Activated naive CD4-positive, alpha-beta T cell treated with anti-CD3 and anti-CD28 coated beads for 36 hours (primary cell): ENCODE data around the gene MILR1. TPM values are rescaled to one million over a fixed set of nuclear protein-coding genes. Genes with fewer than 3 reads are reported as not detected.
"Not testable (repeated sequence)": the region's sequence is repeated elsewhere in the genome, so short reads cannot be mapped to it uniquely, and the experiment has no call there.

Source experiments
- CTCF ChIA-PET: fragments of 350-600 bp; sonication (Branson Sonifier 250); formaldehyde crosslinking; loops from one replicate; lab custom pipeline; 2021; ENCODE audit warnings: antibody characterized with exemption; lab: Charles Lee
- DNase-seq: peaks from one replicate; pipeline ENCODE4 v3.0.0-alpha.2; 2020
- H3K27ac Mint-ChIP-seq: one replicate; pipeline ENCODE4 v1.8.0; 2021; ENCODE audit warnings: mild to moderate bottlenecking, mixed read lengths
- H3K27me3 Mint-ChIP-seq: one replicate; pipeline ENCODE4 v1.8.0; 2021; ENCODE audit warnings: low read depth, mixed read lengths
- H3K36me3 Mint-ChIP-seq: one replicate; pipeline ENCODE4 v1.8.0; 2021; ENCODE audit warnings: low read depth, mixed read lengths
- H3K4me1 Mint-ChIP-seq: one replicate; pipeline ENCODE4 v1.8.0; 2021; ENCODE audit warnings: low read depth, mixed read lengths
- H3K4me3 Mint-ChIP-seq: one replicate; pipeline ENCODE4 v1.8.0; 2021; ENCODE audit warnings: mild to moderate bottlenecking, moderate library complexity, mixed read lengths
- H3K9me3 Mint-ChIP-seq: one replicate; pipeline ENCODE4 v1.8.0; 2021; ENCODE audit warnings: mixed read lengths
- intact Hi-C: fragments of 100-400 bp; cut with micrococcal nuclease; formaldehyde crosslinking; loops from one replicate; pipeline ENCODE4 v1.15.1; 2023
- total RNA-seq, 2 experiments: library from RNA; stranded (reverse); gene quantifications; one replicate each; pipeline ENCODE4 v1.2.3, GENCODE V29; 2021

The MILR1 gene
- total RNA-seq, 2 experiments from 2014 or later, result 0.31 to 0.42 TPM

GRCh38 chr17:64459284-64459747 is 10.4 kb downstream of the MILR1 start:
- Mint-ChIP-seq H3K4me1 (peaks cover 14% of the 10 kb centered on the region), H3K4me3 (no peak overlapping the region), H3K9me3 (no peaks in the 10 kb centered on the region), H3K27me3 (no peaks in the 10 kb centered on the region), H3K27ac (no peak overlapping the region), H3K36me3 (no peaks in the 10 kb centered on the region)
- CTCF ChIA-PET, result no interaction called here
- no peak for DNase-seq
- intact Hi-C loops, result no loop called here

- H3K4me1 Mint-ChIP-seq, result peaks cover 13% of the 10 kb centered on the region
- CTCF ChIA-PET, H3K9me3 Mint-ChIP-seq, DNase-seq, intact Hi-C loops, H3K27me3 Mint-ChIP-seq, H3K4me3 Mint-ChIP-seq, H3K36me3 Mint-ChIP-seq, H3K27ac Mint-ChIP-seq: not testable (repeated sequence)
Observed at GRCh38 chr17:64459818-64460217, 10.9 kb downstream of the MILR1 start.

- CTCF ChIA-PET, result interaction anchor here (0.6 kb wide), 1 partner anchor 9 kb away, joined by 3 read pairs; no protein-coding TSS in a partner anchor
- Mint-ChIP-seq H3K27me3 (no peaks in the 10 kb centered on the region), H3K4me1 (peaks cover 9% of the 10 kb centered on the region), H3K9me3 (no peaks in the 10 kb centered on the region), H3K27ac (no peak overlapping the region), H3K36me3 (no peaks in the 10 kb centered on the region), H3K4me3 (no peak overlapping the region)
- intact Hi-C loops, result no loop called here
- no peak for DNase-seq
Observed at GRCh38 chr17:64460955-64461354, 12.0 kb downstream of the MILR1 start.

DNA sequence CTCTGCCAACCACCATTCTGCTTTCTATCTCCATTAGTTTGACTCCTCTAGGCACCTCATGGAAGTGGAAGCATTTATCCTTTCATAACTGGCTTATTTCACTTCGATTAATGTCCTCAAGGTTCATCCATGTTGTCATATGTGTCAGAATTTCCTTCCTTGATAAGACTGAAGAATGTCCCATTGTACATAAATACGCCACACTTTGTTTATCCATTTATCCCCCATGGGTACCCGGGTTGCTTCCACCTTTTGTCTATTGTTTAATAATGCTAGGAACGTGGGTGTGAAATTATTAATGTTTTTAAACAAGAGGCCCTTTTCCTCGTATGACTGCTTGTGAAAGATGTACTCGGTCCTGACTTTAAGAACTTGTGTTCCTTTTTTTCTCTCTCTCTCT is 12.9 kb downstream of the MILR1 start:
- intact Hi-C loops, result no loop called here
- no peak for DNase-seq
- H3K27me3 Mint-ChIP-seq, result no peaks in the 10 kb centered on the region
- no peak overlapping the region for H3K4me3 Mint-ChIP-seq
- CTCF ChIA-PET, result interaction anchor here (0.6 kb wide), 1 partner anchor 9 kb away, joined by 3 read pairs; no protein-coding TSS in a partner anchor
- peaks cover 4% of the 10 kb centered on the region for H3K4me1 Mint-ChIP-seq
- H3K36me3 Mint-ChIP-seq, result no peaks in the 10 kb centered on the region
- H3K9me3 Mint-ChIP-seq, result no peaks in the 10 kb centered on the region
- H3K27ac Mint-ChIP-seq, result no peak overlapping the region

DNA sequence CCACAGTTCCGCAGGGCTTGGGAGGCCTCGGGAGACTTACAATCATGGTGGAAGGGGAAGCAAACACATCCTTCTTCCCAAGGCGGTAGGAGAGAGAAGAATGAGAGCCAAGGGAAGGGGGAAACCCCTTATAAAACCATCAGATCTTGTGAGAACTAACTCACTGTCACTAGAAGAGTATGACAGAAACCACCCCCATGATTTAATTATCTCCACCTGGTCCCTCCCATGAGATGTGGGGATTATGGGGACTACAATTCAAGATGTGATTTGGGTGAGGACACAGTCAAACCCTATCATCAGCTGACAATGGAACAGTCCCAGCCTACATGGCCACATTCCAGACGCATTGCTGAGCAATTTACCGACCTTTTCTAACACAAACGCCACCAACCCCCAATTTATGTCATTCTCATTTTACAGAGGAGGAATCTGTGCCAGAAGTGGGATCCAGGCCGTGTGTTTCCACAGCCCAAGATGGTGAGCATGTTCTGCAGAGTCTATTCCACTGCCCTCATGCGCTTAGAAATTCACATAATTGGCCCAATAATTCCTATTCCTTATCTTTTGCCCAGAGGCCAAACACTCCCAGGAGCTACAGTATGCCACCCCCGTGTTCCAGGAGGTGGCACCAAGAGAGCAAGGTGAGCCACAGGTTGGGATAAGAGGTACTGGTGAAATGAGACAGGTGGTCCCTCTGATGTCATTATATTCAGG is 17.3 kb downstream of the MILR1 start:
- H3K4me3 Mint-ChIP-seq, result no peak overlapping the region
- no peak for DNase-seq
- H3K4me1 Mint-ChIP-seq, result no peaks in the 10 kb centered on the region
- intact Hi-C loops, result no loop called here
- no peak overlapping the region for H3K27ac Mint-ChIP-seq
- no peaks in the 10 kb centered on the region for H3K27me3 Mint-ChIP-seq
- CTCF ChIA-PET, result interaction anchor here (1.1 kb wide), 1 partner anchor 27 kb away, joined by 4 read pairs; no protein-coding TSS in a partner anchor
- H3K36me3 Mint-ChIP-seq, result no peaks in the 10 kb centered on the region
- H3K9me3 Mint-ChIP-seq, result no peaks in the 10 kb centered on the region

DNA sequence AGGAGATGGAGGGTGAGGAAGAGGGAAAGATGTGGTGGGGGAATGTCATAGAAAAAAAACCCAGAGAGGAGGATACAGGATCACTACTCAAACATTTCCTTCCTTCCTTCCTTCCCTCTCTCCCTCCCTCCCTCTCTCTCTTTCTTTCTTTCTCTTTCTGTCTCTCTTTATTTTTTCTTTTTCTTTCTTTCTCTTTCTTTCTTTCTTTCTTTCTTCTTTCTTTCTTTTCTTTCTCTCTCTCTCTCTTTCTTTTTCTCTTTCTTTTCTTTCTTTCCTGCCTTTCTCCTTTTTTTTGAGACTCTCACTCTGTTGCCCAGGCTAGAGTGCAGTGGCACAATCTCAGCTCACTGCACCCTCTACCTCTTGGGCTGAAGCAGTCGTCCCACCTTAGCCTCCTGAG is 17.9 kb downstream of the MILR1 start:
- intact Hi-C loops, H3K27ac Mint-ChIP-seq, H3K9me3 Mint-ChIP-seq, H3K4me3 Mint-ChIP-seq, DNase-seq, H3K27me3 Mint-ChIP-seq, H3K4me1 Mint-ChIP-seq, H3K36me3 Mint-ChIP-seq: not testable (repeated sequence)
- CTCF ChIA-PET, result interaction anchor here (0.7 to 1.1 kb wide), 3 partner anchors 14 to 83 kb away, joined by 4 to 7 read pairs (median 4); no protein-coding TSS in a partner anchor

DNA sequence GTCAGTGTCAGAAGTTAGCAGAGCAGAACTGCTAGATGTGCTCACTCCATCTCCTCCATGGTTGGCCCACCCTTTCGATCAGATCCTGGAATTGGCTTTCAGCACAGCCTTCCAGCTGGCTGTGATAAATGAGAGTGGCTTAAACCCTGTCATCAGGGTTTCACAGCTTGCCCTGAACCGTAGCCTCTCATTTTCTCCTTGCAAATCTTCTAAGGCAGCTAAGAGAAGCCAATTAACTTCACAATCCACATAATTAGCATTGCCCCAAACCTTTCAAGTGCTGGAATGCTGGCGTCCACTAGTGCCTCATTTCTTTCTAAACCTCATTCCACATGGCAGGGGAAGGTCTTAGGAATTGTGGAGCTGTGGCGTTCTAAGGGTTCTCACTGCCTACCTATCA is 21.7 kb downstream of the MILR1 start:
- intact Hi-C loops, result no loop called here
- CTCF ChIA-PET, result interaction anchor here (0.6 kb wide), 1 partner anchor 172 kb away, joined by 3 read pairs; no protein-coding TSS in a partner anchor
- Mint-ChIP-seq H3K27ac (no peak overlapping the region), H3K4me3 (no peak overlapping the region), H3K9me3 (no peaks in the 10 kb centered on the region), H3K27me3 (no peaks in the 10 kb centered on the region), H3K4me1 (no peaks in the 10 kb centered on the region), H3K36me3 (no peaks in the 10 kb centered on the region)
- DNase-seq, result no peak

- H3K27ac Mint-ChIP-seq, result no peak overlapping the region
- no peak overlapping the region for H3K4me3 Mint-ChIP-seq
- no peaks in the 10 kb centered on the region for H3K36me3 Mint-ChIP-seq
- H3K27me3 Mint-ChIP-seq, result no peaks in the 10 kb centered on the region
- no peaks in the 10 kb centered on the region for H3K9me3 Mint-ChIP-seq
- CTCF ChIA-PET, result interaction anchor here (0.6 kb wide), 1 partner anchor 173 kb away, joined by 3 read pairs; no protein-coding TSS in a partner anchor
- intact Hi-C loops, result no loop called here
- DNase-seq, result no peak
- H3K4me1 Mint-ChIP-seq, result no peaks in the 10 kb centered on the region
Observed at GRCh38 chr17:64471440-64471839, 22.5 kb downstream of the MILR1 start.

GRCh38 chr17:64472564-64472963 is 23.6 kb downstream of the MILR1 start:
- CTCF ChIA-PET, result interaction anchor here (1.0 kb wide), 1 partner anchor 177 kb away, joined by 3 read pairs; no protein-coding TSS in a partner anchor
- H3K4me3 Mint-ChIP-seq, result no peak overlapping the region
- H3K9me3 Mint-ChIP-seq, result no peaks in the 10 kb centered on the region

DNA sequence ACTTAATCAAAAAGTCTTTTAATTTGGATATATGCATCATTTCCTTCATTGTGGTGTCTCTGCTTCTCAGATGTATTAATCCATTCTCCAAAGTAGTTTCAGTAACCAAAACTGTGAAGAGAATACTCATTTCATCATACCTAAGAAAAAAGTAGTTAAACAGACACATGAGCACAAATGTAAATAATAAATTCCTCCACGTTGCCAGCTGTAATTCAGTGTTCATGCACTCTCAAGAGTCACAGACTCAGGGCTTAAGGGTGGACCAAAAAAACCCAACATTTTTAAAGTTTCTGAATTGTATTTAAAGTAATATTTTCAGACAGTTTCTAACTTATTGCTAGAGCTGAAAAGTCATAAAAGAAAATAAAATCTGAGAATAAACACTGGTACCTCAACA is 28.9 kb downstream of the MILR1 start:
- Mint-ChIP-seq H3K4me1 (no peaks in the 10 kb centered on the region), H3K27ac (no peak overlapping the region), H3K4me3 (no peak overlapping the region), H3K36me3 (no peaks in the 10 kb centered on the region), H3K27me3 (no peaks in the 10 kb centered on the region), H3K9me3 (no peaks in the 10 kb centered on the region)
- DNase-seq, result no peak
- intact Hi-C loops, result no loop called here
- CTCF ChIA-PET, result interaction anchor here (0.5 to 2.9 kb wide), 4 partner anchors 29 to 61 kb away, joined by 3 to 13 read pairs (median 3); partner anchors contain the start of gene CEP95

More at GRCh38 chr17:64472564-64472963, 23.6 kb downstream of the MILR1 start:
- no peaks in the 10 kb centered on the region for H3K4me1 Mint-ChIP-seq
- no peak for DNase-seq
- no peaks in the 10 kb centered on the region for H3K36me3 Mint-ChIP-seq
- intact Hi-C loops, result no loop called here
- no peak overlapping the region for H3K27ac Mint-ChIP-seq
- H3K27me3 Mint-ChIP-seq, result no peaks in the 10 kb centered on the region

DNA sequence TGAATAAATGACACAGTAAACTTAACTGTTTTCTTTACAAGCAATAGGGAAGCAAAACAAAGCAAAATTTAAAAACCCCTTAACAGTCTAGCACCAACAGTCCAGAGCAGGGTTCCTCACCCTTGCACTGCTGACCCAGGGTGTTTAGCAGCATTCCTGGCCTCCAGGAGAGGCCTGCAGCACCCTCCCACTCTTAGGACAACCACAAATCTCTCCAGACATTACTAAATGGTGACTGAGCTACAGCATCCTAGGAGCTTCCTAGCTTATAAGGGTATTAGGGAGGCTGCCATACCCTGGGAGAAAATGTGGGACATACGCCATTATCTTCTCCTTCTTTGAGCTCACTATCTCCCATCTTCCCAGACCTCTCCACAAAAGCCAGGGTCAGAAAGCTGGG is 32.0 kb downstream of the MILR1 start:
- peaks cover 16% of the 10 kb centered on the region for H3K36me3 Mint-ChIP-seq
- H3K4me3 Mint-ChIP-seq, result no peak overlapping the region

GRCh38 chr17:64484380-64484779 is 35.5 kb downstream of the MILR1 start:
- intact Hi-C loops, result no loop called here
- DNase-seq, result no peak
- Mint-ChIP-seq H3K27ac (no peak overlapping the region), H3K4me1 (peaks cover 4% of the 10 kb centered on the region), H3K27me3 (no peaks in the 10 kb centered on the region), H3K9me3 (no peaks in the 10 kb centered on the region), H3K36me3 (peaks cover 21% of the 10 kb centered on the region), H3K4me3 (no peak overlapping the region)
- CTCF ChIA-PET, result no interaction called here

More for the DNA sequence above, 32.0 kb downstream of the MILR1 start:
- Mint-ChIP-seq H3K9me3 (no peaks in the 10 kb centered on the region), H3K27me3 (no peaks in the 10 kb centered on the region), H3K27ac (no peak overlapping the region), H3K4me1 (peaks cover 4% of the 10 kb centered on the region)
- intact Hi-C loops, result no loop called here
- CTCF ChIA-PET, result interaction anchor here (0.6 to 0.9 kb wide), 2 partner anchors 10 to 28 kb away, joined by 3 read pairs; no protein-coding TSS in a partner anchor
- no peak for DNase-seq
